Osteoblast (primary cell): ENCODE data around the gene ZBED2. TPM values are rescaled to one million over a fixed set of nuclear protein-coding genes. Genes with fewer than 3 reads are reported as not detected.

Experiments used
- DNase-seq: peaks from one replicate; pipeline ENCODE4 v3.0.0; 2011; ENCODE audit warnings: low spot score, mixed read lengths; ENCODE audit not compliant: insufficient read length; ENCODE audit errors: missing footprints
- H2AFZ ChIP-seq: 2 replicates; pipeline ENCODE4 v1.6.0; 2011; ENCODE audit warnings: mild to moderate bottlenecking, low read length
- H3K27ac ChIP-seq: 2 replicates; pipeline ENCODE4 v1.5.1; 2011; ENCODE audit warnings: mild to moderate bottlenecking, low read depth, low read length, moderate library complexity
- H3K27me3 ChIP-seq: 2 replicates; pipeline ENCODE4 v1.6.0; 2012; ENCODE audit warnings: mild to moderate bottlenecking, control low read depth, inconsistent platforms, low read length, moderate library complexity; ENCODE audit not compliant: insufficient read depth
- H3K36me3 ChIP-seq: 2 replicates; pipeline ENCODE4 v1.5.1; 2011; ENCODE audit warnings: mild to moderate bottlenecking, low read length, control low read depth, moderate library complexity; ENCODE audit not compliant: insufficient read depth
- H3K4me1 ChIP-seq: 2 replicates; pipeline ENCODE4 v1.5.1; 2011; ENCODE audit warnings: mild to moderate bottlenecking, low read length, control low read depth, moderate library complexity; ENCODE audit not compliant: insufficient read depth
- H3K4me2 ChIP-seq: 2 replicates; pipeline ENCODE4 v1.6.0; 2011; ENCODE audit warnings: mild to moderate bottlenecking, low read length; ENCODE audit not compliant: insufficient read depth
- H3K4me3 ChIP-seq: fragments of 200-600 bp; sonication (generic); 3 replicates; pipeline ENCODE4 v1.5.1; 2012; ENCODE audit warnings: mild to moderate bottlenecking, low read length, inconsistent platforms; ENCODE audit not compliant: insufficient read depth
- H3K79me2 ChIP-seq: 2 replicates; pipeline ENCODE4 v1.6.0; 2012; ENCODE audit warnings: mild to moderate bottlenecking, low read length, control low read depth, inconsistent platforms; ENCODE audit not compliant: insufficient read depth
- H3K9me3 ChIP-seq: 2 replicates; pipeline ENCODE4 v1.5.1; 2011; ENCODE audit warnings: low read depth, low read length, control low read depth
- H4K20me1 ChIP-seq: 2 replicates; pipeline ENCODE4 v1.6.0; 2012; ENCODE audit warnings: mild to moderate bottlenecking, low read length, control low read depth; ENCODE audit not compliant: insufficient read depth
- total RNA-seq: library from RNA; depleted of rRNA; stranded (reverse); fragments of >200 nt; gene quantifications from 2 replicates; pipeline ENCODE4 v1.2.3, GENCODE V29; 2012
- TF ChIP-seq, protein P1 (sequence below): IDR thresholded peaks from 2 replicates; pipeline ENCODE4 v1.5.1; 2011; ENCODE audit warnings: mild to moderate bottlenecking, low read depth, low read length, moderate library complexity; ENCODE audit errors: extremely low read depth

ZBED2 gene
- total RNA-seq, 1 donor, result under 0.01 TPM

DNA sequence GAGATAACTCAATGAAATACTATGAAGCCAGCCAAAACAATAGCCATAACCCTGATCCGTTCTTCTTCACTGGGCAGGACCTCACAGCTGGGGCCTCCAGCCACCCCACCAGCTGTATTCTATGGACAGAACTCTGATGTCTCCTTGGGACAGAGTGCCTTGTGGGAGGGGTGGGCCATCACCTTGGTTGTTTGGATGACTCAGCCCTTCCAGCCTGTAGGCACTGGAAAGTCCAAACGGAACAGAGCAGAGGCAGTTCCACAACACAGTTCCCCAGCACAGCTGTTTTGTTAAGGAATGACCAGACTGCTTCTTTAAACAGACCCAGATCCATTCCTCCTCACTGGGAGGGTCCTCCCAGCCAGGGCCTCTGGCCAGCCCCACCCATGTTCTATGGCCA, 31.9 kb upstream of the ZBED2 start:
- no peaks in the 10 kb centered on the region for H3K9me3 ChIP-seq
- H3K27ac ChIP-seq, result no peak overlapping the region
- no peak overlapping the region for H3K4me3 ChIP-seq
- TF ChIP-seq, protein P1, sequence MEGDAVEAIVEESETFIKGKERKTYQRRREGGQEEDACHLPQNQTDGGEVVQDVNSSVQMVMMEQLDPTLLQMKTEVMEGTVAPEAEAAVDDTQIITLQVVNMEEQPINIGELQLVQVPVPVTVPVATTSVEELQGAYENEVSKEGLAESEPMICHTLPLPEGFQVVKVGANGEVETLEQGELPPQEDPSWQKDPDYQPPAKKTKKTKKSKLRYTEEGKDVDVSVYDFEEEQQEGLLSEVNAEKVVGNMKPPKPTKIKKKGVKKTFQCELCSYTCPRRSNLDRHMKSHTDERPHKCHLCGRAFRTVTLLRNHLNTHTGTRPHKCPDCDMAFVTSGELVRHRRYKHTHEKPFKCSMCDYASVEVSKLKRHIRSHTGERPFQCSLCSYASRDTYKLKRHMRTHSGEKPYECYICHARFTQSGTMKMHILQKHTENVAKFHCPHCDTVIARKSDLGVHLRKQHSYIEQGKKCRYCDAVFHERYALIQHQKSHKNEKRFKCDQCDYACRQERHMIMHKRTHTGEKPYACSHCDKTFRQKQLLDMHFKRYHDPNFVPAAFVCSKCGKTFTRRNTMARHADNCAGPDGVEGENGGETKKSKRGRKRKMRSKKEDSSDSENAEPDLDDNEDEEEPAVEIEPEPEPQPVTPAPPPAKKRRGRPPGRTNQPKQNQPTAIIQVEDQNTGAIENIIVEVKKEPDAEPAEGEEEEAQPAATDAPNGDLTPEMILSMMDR, result no peak
- H2AFZ ChIP-seq, result no peak overlapping the region
- no peaks in the 10 kb centered on the region for H3K27me3 ChIP-seq
- H3K36me3 ChIP-seq, result no peaks in the 10 kb centered on the region
- DNase-seq, result no peak
- H3K4me2 ChIP-seq, result no peak overlapping the region
- H3K4me1 ChIP-seq, result no peaks in the 10 kb centered on the region
- H4K20me1 ChIP-seq, result no peaks in the 10 kb centered on the region
- no peaks in the 10 kb centered on the region for H3K79me2 ChIP-seq

DNA sequence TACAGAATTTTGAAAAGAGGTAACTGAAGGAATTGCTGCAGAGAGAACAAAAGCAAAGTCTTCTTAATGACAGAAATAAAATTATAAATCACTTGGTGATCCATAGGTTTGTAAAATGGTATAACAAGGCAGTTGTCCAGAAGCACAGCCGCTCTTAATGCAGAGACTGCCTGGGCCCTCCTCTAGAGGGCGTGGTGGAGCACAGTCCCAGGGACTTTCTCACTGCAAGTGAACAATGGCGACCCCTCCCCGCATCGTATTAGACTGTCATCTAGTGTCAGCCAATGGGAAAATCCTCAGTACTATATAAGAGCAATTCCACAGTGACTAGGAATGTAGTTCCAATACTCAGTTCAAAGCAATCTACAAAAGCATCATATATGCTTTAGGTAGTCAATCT, 26.4 kb upstream of the ZBED2 start:
- DNase-seq, result no peak
- no peaks in the 10 kb centered on the region for H3K36me3 ChIP-seq
- H3K27ac ChIP-seq, result no peak overlapping the region
- H3K27me3 ChIP-seq, result no peaks in the 10 kb centered on the region
- no peaks in the 10 kb centered on the region for H3K9me3 ChIP-seq
- H3K4me1 ChIP-seq, result no peaks in the 10 kb centered on the region
- H3K4me3 ChIP-seq, result no peak overlapping the region
- TF ChIP-seq, protein P1, result peak; percentile 47
- H3K79me2 ChIP-seq, result no peaks in the 10 kb centered on the region
- H2AFZ ChIP-seq, result no peak overlapping the region
- no peaks in the 10 kb centered on the region for H4K20me1 ChIP-seq
- no peak overlapping the region for H3K4me2 ChIP-seq

DNA sequence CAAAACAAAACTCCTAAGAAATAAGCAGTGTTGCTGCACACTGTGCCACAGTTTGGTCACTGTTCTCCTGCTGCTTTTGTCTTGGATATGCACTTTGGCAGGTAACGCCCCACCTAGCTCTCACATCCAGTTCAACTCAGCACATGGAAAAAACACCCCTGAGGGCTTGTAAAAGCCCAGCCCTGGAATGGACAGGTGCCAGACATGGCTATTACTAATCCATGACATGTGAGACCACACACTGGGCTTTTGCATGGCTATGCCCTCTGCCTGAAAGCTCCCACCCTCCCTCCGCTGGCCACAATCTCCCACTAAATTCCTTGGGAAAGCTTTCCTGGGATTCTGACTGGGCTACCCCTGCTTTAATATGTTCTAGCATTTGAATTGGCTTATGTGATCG, 24.7 kb upstream of the ZBED2 start:
- H2AFZ ChIP-seq, result no peak overlapping the region
- no peaks in the 10 kb centered on the region for H3K79me2 ChIP-seq
- no peaks in the 10 kb centered on the region for H3K9me3 ChIP-seq
- H3K27ac ChIP-seq, result no peak overlapping the region
- H3K4me2 ChIP-seq, result no peak overlapping the region
- H4K20me1 ChIP-seq, result no peaks in the 10 kb centered on the region
- TF ChIP-seq, protein P1, result no peak
- DNase-seq, result no peak
- no peaks in the 10 kb centered on the region for H3K36me3 ChIP-seq
- H3K27me3 ChIP-seq, result no peaks in the 10 kb centered on the region
- no peak overlapping the region for H3K4me3 ChIP-seq
- H3K4me1 ChIP-seq, result no peaks in the 10 kb centered on the region

DNA sequence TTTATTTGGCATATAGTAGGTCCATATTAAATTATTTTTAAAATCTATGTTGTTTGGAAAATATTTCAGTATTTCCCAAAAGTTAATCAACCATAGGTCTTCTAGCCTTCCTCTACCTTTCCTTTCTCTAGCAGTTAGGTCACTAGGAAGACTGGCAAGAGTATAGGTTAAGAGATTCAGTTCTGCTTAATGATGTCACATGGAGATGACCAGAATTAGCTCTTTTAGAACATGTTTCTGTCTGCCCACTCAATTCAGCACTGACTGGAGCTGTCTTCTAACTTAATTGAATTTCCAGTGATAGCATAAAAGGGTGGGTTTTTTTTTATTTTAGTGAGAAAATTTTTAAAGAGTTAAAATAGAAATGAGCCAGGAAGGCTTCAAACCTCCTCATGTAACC, 23.8 kb upstream of the ZBED2 start:
- Histone ChIP-seq H3K27ac (no peak overlapping the region), H3K27me3 (no peaks in the 10 kb centered on the region), H3K4me1 (no peaks in the 10 kb centered on the region), H3K36me3 (no peaks in the 10 kb centered on the region), H3K9me3 (no peaks in the 10 kb centered on the region), H3K79me2 (no peaks in the 10 kb centered on the region), H3K4me2 (no peak overlapping the region), H2AFZ (no peak overlapping the region), H4K20me1 (no peaks in the 10 kb centered on the region), H3K4me3 (no peak overlapping the region)
- no peak for DNase-seq
- TF ChIP-seq, protein P1, result no peak
